ENCODE measurements around the gene S100A3. TPM values are rescaled to one million over a fixed set of nuclear protein-coding genes. Genes with fewer than 3 reads are reported as not detected.
A peak's percentile ranks its signal among the peaks of the same experiment; 100 is the strongest.
"Not testable (repeated sequence)": the region's sequence is repeated elsewhere in the genome, so short reads cannot be mapped to it uniquely, and the experiment has no call there.

S100A3 gene, protein sequence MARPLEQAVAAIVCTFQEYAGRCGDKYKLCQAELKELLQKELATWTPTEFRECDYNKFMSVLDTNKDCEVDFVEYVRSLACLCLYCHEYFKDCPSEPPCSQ
- polyA plus RNA-seq (2013, experiment 1 of 2): not detected
- polyA plus RNA-seq (2013, experiment 2 of 2): 0.57 TPM

GRCh38 chr1:153548722-153549688, at the start of gene S100A3:
TSS of gene S100A3 (minus strand) at chr1:153549258. CDS start at chr1:153548485, 773 bp downstream.
- Histone ChIP-seq H3K4me1 (ENCODE audit: insufficient read depth, low read length) (peaks cover 29% of the 10 kb centered on the region), H3K9me3 (ENCODE audit: insufficient read depth, low read depth, low read length) (no peaks in the 10 kb centered on the region), H3K27me3 (ENCODE audit: insufficient read depth, low read length) (no peaks in the 10 kb centered on the region), H3K4me3 (ENCODE audit: low read length) (no peak within 1 kb of the TSS), H3K9ac (ENCODE audit: low read depth, low read length) (no peak within 1 kb of the TSS), H3K27ac (ENCODE audit: low read depth, low read length) (no peak within 1 kb of the TSS), H3K36me3 (ENCODE audit: insufficient read depth, low read length) (no peaks in the 10 kb centered on the region; the same call in 1 of the 2 replicates)
- WGBS: 77% methylated on average over 14 of the region's 14 CpGs

DNA sequence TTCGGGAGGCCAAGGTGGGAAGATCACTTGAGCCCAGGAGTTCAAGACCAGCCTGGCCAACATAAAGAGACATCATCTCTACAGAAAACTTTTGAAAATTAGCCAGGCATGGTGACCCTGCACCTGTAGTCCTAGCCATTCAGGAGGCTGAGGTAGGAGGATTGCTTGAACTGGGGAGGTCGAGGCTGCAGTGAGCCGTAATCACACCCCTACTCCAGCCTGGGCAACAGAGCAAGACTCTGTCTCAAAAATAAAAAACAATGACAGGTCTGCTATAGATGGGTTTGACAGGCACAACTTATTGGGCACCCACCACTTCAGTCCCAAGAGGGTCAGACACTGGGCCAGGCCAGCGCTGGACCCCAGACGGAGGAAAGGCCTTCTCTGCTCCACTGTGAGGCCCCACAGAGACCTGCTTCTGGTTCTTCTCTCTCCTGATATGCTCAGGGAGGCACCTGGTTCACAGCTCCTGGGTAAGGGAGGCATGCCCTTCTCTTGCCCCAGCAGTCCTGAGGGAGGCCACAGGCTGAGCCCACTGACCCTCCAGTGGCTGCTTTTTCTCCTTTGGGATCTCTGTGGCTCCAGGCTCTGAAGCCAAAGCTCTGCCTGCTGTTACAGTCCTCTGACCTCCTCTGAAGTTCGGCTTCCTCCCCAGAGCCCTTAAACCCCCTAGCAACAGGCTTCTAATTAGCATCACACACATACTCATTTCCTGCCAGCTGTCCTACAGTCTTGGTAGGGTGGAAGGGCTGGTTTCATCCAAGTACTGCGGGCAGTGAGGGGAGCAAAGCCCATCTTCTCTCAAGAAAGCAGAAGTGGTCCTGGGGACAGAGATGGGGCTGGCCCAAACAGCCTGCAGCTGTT, 49.5 kb upstream of the S100A3 start:
- Histone ChIP-seq H3K36me3 (ENCODE audit: insufficient read depth, low read length) (no peaks in the 10 kb centered on the region), H3K4me1 (ENCODE audit: insufficient read depth, low read length) (peaks cover 5% of the 10 kb centered on the region), H3K9ac (ENCODE audit: low read depth, low read length) (no peak overlapping the region), H3K4me3 (ENCODE audit: low read length) (no peak overlapping the region), H3K9me3 (ENCODE audit: insufficient read depth, low read depth, low read length) (no peaks in the 10 kb centered on the region), H3K27me3 (ENCODE audit: insufficient read depth, low read length) (no peaks in the 10 kb centered on the region), H3K27ac (ENCODE audit: low read depth, low read length) (peak overlapping the region; percentile 80; the same call in 1 of the 2 replicates)
- 70% methylated on average over 7 of the region's 7 CpGs for WGBS

DNA sequence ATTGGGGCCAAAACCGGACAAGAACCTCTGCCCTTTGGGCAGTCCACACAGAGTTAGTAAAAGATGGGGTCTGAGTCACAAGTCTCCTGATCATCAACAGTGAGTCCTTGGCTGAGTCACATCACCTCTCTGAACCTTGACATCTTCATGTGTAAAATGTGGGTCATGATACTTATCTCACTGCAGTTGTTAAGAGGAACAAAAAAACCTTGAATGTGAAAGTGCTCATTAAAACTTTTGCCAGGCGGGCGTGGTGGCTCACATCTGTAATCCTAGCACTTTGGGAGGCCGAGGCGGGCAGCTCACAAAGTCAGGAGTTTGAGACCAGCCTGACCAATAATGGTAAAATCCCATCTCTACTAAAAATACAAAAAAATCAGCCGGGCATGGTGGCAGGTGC, 48.1 kb upstream of the S100A3 start:
- H3K36me3 ChIP-seq (ENCODE audit: insufficient read depth, low read length): no peaks in the 10 kb centered on the region
- H3K4me3 ChIP-seq (ENCODE audit: low read length): no peak overlapping the region
- WGBS: 95% methylated on average over 6 of the region's 6 CpGs

DNA sequence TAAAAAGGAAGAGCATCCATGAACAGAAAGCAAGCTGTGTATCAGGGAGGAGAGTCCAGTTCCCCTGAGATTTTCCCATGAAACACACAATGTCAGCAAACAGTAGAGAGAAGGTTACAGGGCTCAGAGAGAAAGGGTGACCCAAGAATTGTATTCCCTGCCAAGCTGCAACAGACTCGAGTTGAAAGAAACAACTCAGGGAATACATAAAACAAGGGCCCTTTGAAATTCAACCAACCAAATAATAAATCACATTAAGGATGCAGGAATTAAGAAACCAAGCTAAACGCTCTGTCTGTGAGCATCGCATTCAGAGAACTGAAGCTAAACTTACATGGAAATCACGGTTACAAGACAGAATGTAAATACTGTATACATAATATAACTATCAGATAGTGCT, 43.7 kb upstream of the S100A3 start:
- H3K27ac ChIP-seq (ENCODE audit: low read depth, low read length): no peak overlapping the region
- WGBS: 80% methylated on average over 3 of the region's 4 CpGs

More for the DNA sequence above, 48.1 kb upstream of the S100A3 start:
- Histone ChIP-seq H3K9me3 (ENCODE audit: insufficient read depth, low read depth, low read length) (no peaks in the 10 kb centered on the region), H3K9ac (ENCODE audit: low read depth, low read length) (no peak overlapping the region), H3K27me3 (ENCODE audit: insufficient read depth, low read length) (no peaks in the 10 kb centered on the region), H3K4me1 (ENCODE audit: insufficient read depth, low read length) (peaks cover 5% of the 10 kb centered on the region), H3K27ac (ENCODE audit: low read depth, low read length) (no peak overlapping the region)

GRCh38 chr1:153588482-153588881, 39.4 kb upstream of the S100A3 start:
- H3K4me1 ChIP-seq (ENCODE audit: insufficient read depth, low read length): peaks cover 5% of the 10 kb centered on the region; the same call in 1 of the 2 replicates
- H3K4me3 ChIP-seq (ENCODE audit: low read length): no peak overlapping the region
- WGBS: 86% methylated on average over 1 of the region's 2 CpGs
- no peaks in the 10 kb centered on the region for H3K9me3 ChIP-seq (ENCODE audit: insufficient read depth, low read depth, low read length)
- no peak overlapping the region for H3K9ac ChIP-seq (ENCODE audit: low read depth, low read length)
- H3K27me3 ChIP-seq (ENCODE audit: insufficient read depth, low read length): no peaks in the 10 kb centered on the region
- H3K36me3 ChIP-seq (ENCODE audit: insufficient read depth, low read length): no peaks in the 10 kb centered on the region
- no peak overlapping the region for H3K27ac ChIP-seq (ENCODE audit: low read depth, low read length)

More for the DNA sequence above, 43.7 kb upstream of the S100A3 start:
- no peaks in the 10 kb centered on the region for H3K36me3 ChIP-seq (ENCODE audit: insufficient read depth, low read length)
- no peaks in the 10 kb centered on the region for H3K4me1 ChIP-seq (ENCODE audit: insufficient read depth, low read length)
- no peaks in the 10 kb centered on the region for H3K27me3 ChIP-seq (ENCODE audit: insufficient read depth, low read length)
- H3K9ac ChIP-seq (ENCODE audit: low read depth, low read length): no peak overlapping the region
- no peak overlapping the region for H3K4me3 ChIP-seq (ENCODE audit: low read length)
- H3K9me3 ChIP-seq (ENCODE audit: insufficient read depth, low read depth, low read length): no peaks in the 10 kb centered on the region

DNA sequence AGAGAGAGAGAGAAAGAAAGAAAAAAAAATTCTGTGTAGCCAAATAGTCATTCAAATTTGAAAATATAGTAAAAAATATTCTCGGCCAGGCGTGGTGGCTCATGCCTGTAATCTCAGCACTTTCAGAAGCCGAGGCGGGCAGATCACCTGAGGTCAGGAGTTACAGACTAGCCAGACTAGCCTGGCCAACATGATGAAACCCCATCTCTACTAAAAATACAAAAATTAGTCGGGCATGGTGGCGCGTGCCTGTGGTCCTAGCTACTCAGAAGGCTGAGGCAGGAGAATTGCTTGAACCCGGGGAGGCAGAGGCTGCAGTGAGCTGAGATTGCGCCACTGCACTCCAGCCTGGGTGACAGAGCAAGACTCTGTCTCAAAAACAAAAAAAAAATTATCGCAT, 39.0 kb upstream of the S100A3 start:
- 94% methylated on average over 9 of the region's 10 CpGs for WGBS
- not testable (repeated sequence) for H3K4me3 ChIP-seq (ENCODE audit: low read length); H3K9me3 ChIP-seq (ENCODE audit: insufficient read depth, low read depth, low read length); H3K36me3 ChIP-seq (ENCODE audit: insufficient read depth, low read length); H3K27me3 ChIP-seq (ENCODE audit: insufficient read depth, low read length); H3K27ac ChIP-seq (ENCODE audit: low read depth, low read length); H3K9ac ChIP-seq (ENCODE audit: low read depth, low read length); H3K4me1 ChIP-seq (ENCODE audit: insufficient read depth, low read length)

GRCh38 chr1:153587314-153587713, 38.3 kb upstream of the S100A3 start:
- Histone ChIP-seq H3K27ac (ENCODE audit: low read depth, low read length) (no peak overlapping the region), H3K36me3 (ENCODE audit: insufficient read depth, low read length) (no peaks in the 10 kb centered on the region), H3K4me3 (ENCODE audit: low read length) (no peak overlapping the region), H3K27me3 (ENCODE audit: insufficient read depth, low read length) (no peaks in the 10 kb centered on the region), H3K4me1 (ENCODE audit: insufficient read depth, low read length) (peaks cover 5% of the 10 kb centered on the region; the same call in 1 of the 2 replicates), H3K9me3 (ENCODE audit: insufficient read depth, low read depth, low read length) (no peaks in the 10 kb centered on the region), H3K9ac (ENCODE audit: low read depth, low read length) (no peak overlapping the region)
- 89% methylated on average over 4 of the region's 5 CpGs for WGBS

GRCh38 chr1:153586347-153586746, 37.3 kb upstream of the S100A3 start:
- 78% methylated on average over 1 of the region's 1 CpG for WGBS
- Histone ChIP-seq H3K27me3 (ENCODE audit: insufficient read depth, low read length) (no peaks in the 10 kb centered on the region), H3K36me3 (ENCODE audit: insufficient read depth, low read length) (no peaks in the 10 kb centered on the region), H3K9ac (ENCODE audit: low read depth, low read length) (no peak overlapping the region), H3K4me3 (ENCODE audit: low read length) (no peak overlapping the region), H3K27ac (ENCODE audit: low read depth, low read length) (no peak overlapping the region), H3K4me1 (ENCODE audit: insufficient read depth, low read length) (peaks cover 5% of the 10 kb centered on the region; the same call in 1 of the 2 replicates), H3K9me3 (ENCODE audit: insufficient read depth, low read depth, low read length) (no peaks in the 10 kb centered on the region)

GRCh38 chr1:153585006-153585405, 35.9 kb upstream of the S100A3 start:
- H3K36me3 ChIP-seq (ENCODE audit: insufficient read depth, low read length): no peaks in the 10 kb centered on the region
- peaks cover 5% of the 10 kb centered on the region; the same call in 1 of the 2 replicates for H3K4me1 ChIP-seq (ENCODE audit: insufficient read depth, low read length)
- H3K9ac ChIP-seq (ENCODE audit: low read depth, low read length): no peak overlapping the region
- H3K27me3 ChIP-seq (ENCODE audit: insufficient read depth, low read length): no peaks in the 10 kb centered on the region
- no peaks in the 10 kb centered on the region for H3K9me3 ChIP-seq (ENCODE audit: insufficient read depth, low read depth, low read length)
- no peak overlapping the region for H3K27ac ChIP-seq (ENCODE audit: low read depth, low read length)
- no peak overlapping the region for H3K4me3 ChIP-seq (ENCODE audit: low read length)
- 85% methylated on average over 1 of the region's 1 CpG for WGBS

- no peaks in the 10 kb centered on the region for H3K36me3 ChIP-seq (ENCODE audit: insufficient read depth, low read length)
- no peak overlapping the region for H3K27ac ChIP-seq (ENCODE audit: low read depth, low read length)
- H3K4me3 ChIP-seq (ENCODE audit: low read length): no peak overlapping the region
- H3K4me1 ChIP-seq (ENCODE audit: insufficient read depth, low read length): peaks cover 7% of the 10 kb centered on the region; the same call in 1 of the 2 replicates
- no peak overlapping the region for H3K9ac ChIP-seq (ENCODE audit: low read depth, low read length)
- 89% methylated on average over 2 of the region's 2 CpGs for WGBS
- H3K27me3 ChIP-seq (ENCODE audit: insufficient read depth, low read length): no peaks in the 10 kb centered on the region
- no peaks in the 10 kb centered on the region for H3K9me3 ChIP-seq (ENCODE audit: insufficient read depth, low read depth, low read length)
These were observed 34.9 kb upstream of the S100A3 start for GRCh38 chr1:153583976-153584375.

Measured in HUES64 (cell line).